GM19043 (cell line): ENCODE results near the gene TXNDC8.

Experiments
- ATAC-seq: cut with Tn5 transposase; IDR thresholded peaks from one replicate; pipeline ENCODE4 v1.9.1; 2021; ENCODE audit warnings: low read depth; ENCODE audit not compliant: unreplicated experiment

The TXNDC8 gene

GRCh38 chr9:110282739-110283081 is 55.0 kb downstream of the TXNDC8 start:
- ATAC-seq, result no peak

- no peak for ATAC-seq
Measured at GRCh38 chr9:110282018-110282738, 55.5 kb downstream of the TXNDC8 start.

GRCh38 chr9:110278080-110278707 is 59.5 kb downstream of the TXNDC8 start:
- no peak for ATAC-seq

GRCh38 chr9:110276781-110277180 is 60.9 kb downstream of the TXNDC8 start:
- no peak for ATAC-seq

GRCh38 chr9:110270211-110270995 is 67.3 kb downstream of the TXNDC8 start:
- no peak for ATAC-seq

- no peak for ATAC-seq
Measured at GRCh38 chr9:110266795-110267194, 70.9 kb downstream of the TXNDC8 start.

GRCh38 chr9:110261632-110262031 is 76.0 kb downstream of the TXNDC8 start:
- no peak for ATAC-seq

- no peak for ATAC-seq
Measured at GRCh38 chr9:110260911-110261310, 76.8 kb downstream of the TXNDC8 start.

GRCh38 chr9:110259566-110259965 is 78.1 kb downstream of the TXNDC8 start:
- ATAC-seq, result no peak

- ATAC-seq, result no peak
Measured at GRCh38 chr9:110258690-110259091, 79.0 kb downstream of the TXNDC8 start.

- ATAC-seq, result no peak
Measured at GRCh38 chr9:110257956-110258355, 79.7 kb downstream of the TXNDC8 start.

- ATAC-seq, result peak; percentile 2
Measured at GRCh38 chr9:110257097-110257841, 80.4 kb downstream of the TXNDC8 start.

- ATAC-seq, result peak; percentile 55
Measured at GRCh38 chr9:110256380-110257096, 81.1 kb downstream of the TXNDC8 start, which contains the start of gene TXN. Gene TXN, minus strand, starts transcription at chr9:110256507. Its CDS starts 72 bp downstream, at chr9:110256435.

- peak; percentile 13 for ATAC-seq
Measured at GRCh38 chr9:110255463-110256379, 81.9 kb downstream of the TXNDC8 start.

- ATAC-seq, result no peak
Measured at GRCh38 chr9:110255034-110255462, 82.6 kb downstream of the TXNDC8 start.

GRCh38 chr9:110254500-110254899 is 83.2 kb downstream of the TXNDC8 start:
- no peak for ATAC-seq
